NCI-H1105 treated with DMSO at 0.1 percent for 48 hours (cell line): ENCODE measurements around the gene HSPBP1.
"Not testable (repeated sequence)": the region's sequence is repeated elsewhere in the genome, so short reads cannot be mapped to it uniquely, and the experiment has no call there.

ENCODE experiments used
- DNase-seq: peaks from one replicate; lab custom pipeline; 2025; lab: John Stamatoyannopoulos, UW

The HSPBP1 gene, protein sequence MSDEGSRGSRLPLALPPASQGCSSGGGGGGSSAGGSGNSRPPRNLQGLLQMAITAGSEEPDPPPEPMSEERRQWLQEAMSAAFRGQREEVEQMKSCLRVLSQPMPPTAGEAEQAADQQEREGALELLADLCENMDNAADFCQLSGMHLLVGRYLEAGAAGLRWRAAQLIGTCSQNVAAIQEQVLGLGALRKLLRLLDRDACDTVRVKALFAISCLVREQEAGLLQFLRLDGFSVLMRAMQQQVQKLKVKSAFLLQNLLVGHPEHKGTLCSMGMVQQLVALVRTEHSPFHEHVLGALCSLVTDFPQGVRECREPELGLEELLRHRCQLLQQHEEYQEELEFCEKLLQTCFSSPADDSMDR

DNA sequence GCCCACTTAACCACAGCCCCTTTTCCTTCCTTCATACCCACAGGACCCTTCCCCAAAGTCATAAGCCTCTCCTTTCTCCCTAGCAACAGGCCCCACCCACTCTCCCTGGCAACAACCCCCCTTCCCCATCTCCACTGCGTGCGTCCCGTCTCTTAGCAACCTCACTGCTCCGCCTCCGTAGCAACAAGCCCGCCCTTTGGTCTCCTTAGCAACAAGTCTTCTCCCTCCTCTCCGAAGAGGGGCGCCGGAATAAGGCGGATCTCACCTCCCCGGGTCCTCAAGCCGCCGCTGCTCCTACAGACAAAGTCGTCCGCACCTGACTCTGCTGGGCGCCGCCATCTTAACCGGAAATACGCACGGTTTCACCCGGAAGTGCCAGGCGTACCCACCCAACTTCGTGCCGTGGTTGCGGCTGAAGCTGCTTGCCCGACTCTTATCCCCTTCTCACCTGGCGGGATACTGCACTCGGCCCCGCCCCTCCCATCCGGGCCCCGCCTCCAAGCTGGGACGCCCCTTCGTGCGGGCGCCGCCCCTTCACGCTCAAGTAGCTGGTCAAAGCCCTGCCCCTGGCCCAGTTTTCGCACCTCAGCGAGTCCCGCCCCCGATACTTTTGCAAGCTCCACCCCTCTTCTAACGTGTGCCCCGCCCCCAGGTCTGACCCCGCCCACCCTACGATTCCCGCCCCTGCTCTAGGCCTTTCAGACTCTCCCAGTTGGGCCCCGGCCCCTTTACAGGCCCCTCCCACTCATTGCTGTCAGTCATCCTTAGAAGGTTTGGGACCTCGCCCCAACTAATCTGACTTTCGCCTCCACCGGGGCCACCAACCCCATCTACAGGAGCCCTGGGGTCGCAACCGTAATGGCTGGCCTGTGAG lies at the start of gene HSPBP1:
TSS of gene HSPBP1 (minus strand) at position 341 of the 874 bp plus-strand sequence. CDS start 502 bp downstream, outside the sequence.
- peak; percentile 98 for DNase-seq

DNA sequence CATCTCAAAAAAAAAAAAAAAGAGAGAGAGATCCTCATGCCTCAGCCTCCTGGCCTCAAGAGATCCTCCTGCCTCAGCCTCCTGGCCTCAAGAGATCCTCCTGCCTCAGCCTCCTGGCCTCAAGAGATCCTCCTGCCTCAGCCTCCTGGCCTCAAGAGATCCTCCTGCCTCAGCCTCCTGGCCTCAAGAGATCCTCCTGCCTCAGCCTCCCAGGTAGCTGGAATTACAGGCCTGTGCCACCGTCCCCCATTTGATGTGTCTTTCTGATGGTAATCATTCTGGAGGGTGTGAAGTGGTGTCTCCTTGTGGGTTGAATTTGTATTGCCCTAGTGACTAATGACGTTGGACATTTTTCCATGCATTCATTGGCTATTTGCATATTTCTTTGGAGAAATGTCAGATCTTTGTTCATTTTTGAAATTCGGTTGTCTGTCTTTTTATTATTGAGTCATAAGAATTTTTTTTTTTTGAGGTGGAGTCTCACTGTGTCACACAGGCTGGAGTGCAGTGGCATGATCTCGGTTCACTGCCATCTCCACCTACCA lies 48.9 kb upstream of the HSPBP1 start:
- not testable (repeated sequence) for DNase-seq

DNA sequence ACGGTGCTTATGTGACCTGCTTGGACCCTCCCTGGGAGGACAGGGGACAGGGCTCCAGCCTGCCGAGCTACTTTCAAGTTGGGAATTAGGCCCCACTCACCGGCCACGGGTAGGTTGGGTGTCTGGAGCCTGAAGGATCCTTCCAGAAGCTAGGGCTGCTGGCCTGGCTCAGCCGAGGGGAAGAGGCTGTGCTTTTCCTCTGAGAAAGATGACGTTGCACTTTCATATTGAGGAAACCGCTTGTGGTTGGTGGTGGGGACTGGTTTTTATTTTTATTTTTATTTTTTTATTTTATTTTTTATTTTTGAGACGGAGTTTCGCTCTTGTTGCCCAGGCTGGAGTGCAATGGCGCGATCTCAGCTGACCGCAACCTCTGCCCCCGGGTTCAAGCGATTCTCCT lies 45.3 kb upstream of the HSPBP1 start, which contains the start of gene TMEM150B:
TSS of gene TMEM150B (minus strand) at position 170 of the 400 bp plus-strand sequence. CDS start 4,305 bp downstream, outside the sequence.
- no peak for DNase-seq

DNA sequence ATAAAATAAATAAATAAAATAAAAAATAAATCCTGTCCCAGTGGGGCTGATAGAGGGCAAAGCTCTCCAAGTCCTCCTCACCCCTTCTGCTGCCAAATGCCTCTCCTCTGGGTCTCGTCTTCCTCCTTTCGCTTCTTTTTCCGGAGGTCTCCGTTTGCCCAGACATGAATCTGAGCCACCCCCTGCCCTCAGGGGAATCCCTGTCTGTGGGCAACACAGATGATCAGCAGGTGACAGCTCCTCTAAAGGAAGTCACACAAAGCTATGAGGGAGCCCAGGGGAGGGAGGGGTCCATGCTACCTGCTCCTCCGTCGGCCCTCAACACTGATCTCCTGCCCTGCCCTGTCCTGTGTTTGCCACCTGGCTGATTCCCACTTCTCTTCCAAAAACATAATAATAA lies 44.8 kb upstream of the HSPBP1 start:
- no peak for DNase-seq

DNA sequence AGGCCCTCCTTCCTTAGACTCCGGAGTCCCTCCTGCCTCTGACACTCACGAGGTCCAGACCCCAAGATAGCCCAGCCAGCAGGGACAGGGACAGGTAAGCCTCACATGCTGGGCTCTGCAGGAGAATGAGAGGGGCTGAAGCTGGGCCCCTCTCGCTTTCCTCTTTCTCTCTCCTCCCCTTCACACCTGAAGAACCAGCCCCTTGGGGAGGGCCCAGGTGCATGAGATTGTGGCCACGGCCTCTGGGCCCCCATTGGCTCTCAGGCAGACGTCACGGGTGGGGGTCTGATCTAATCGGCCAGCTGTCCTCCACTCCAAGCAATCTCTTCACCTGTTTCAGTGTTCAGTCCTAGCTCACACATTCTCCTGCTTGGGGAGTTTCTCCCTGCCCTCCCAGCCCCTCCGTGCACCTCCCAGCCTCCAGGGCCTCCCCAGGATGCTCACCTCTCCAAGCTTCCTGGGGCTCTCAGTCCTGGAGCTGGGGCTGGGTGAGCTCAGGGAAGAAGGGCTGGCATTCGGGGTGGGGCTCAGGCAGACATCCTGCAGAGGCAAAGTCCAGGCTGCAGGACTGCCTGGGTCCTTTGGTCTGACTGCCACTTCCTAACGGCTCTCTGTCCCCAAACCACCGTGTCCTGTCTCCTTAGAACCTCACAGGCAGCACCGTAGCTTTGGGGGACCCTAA lies 42.4 kb upstream of the HSPBP1 start:
- no peak for DNase-seq

DNA sequence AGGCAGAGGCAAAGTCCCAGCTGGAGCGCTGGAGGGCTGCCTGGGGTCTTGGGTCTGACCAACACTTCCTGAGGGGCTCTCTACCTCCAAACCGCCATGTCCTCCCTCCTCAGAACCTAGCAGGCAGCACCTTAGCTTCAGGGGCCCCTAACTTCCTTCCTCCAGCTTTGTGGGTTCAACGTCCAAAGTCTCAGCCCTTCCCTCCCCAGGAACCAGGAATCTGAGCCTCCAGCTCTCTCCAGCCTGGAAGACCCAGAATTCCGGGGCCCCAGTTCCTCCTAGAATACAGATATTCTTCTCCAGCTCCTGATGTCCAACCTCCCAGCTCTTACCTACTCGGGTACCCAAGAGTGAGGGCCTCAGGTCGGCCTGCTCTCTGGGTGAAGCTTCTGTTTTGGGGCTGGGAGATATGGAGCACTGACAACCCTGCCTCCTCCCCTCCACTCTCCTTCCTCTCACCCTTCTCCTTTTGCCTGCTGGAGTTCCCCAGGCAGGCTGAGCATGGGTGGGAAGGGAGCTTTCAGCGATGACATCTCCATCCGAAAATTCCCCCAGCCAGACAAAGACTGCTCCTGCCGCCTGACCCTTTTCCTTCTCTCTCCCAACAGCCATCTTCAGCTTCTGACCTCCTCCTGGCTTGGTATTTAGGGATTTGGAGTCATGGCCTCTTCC lies 41.7 kb upstream of the HSPBP1 start:
- no peak for DNase-seq

DNA sequence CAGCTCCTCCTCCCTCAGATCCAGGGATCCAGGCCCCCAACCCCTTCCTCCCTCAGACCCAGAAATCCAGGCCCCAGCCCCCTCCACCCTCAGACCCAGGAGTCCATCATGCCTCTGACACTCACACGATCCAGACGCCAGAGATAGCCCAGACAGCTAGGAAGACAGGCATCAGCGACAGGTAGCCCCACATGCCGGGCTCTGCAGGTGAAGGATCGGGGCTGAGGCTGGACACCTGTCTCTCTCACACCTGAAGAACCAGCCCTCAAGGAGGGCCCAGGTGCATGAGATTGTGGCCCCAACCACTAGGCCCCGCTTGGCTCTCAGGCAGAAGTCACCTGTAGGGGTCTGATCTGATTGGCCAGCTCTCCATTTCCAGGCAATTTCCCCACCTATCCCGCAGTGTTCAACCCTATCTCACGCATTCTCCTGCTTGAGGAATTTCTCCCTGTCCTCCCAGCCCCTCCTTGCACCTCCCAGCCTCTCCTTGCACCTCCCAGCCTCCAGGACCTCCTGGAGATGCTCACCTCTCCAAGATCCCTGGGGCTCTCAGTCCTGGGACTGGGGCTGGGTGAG lies 41.0 kb upstream of the HSPBP1 start:
- DNase-seq, result no peak

DNA sequence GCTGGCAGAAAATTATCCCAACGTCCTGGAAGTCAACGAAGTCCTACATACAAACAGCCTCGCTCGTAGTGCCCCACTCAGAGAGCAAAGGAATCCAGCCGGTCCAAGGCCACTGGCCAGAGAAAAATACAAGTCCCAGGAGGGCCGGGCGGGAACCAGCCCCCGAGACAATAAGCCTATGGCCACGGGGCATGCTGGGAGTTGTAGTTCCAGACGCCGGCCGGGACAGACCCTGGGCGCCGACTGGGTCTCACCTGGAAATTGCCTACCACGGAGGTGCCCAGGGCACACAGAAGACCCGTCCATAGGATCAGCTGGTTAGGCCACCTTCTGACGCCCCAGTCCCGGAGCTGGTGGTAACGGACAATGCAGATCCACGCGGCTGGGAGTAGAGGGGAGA lies 39.9 kb upstream of the HSPBP1 start:
- DNase-seq, result no peak

DNA sequence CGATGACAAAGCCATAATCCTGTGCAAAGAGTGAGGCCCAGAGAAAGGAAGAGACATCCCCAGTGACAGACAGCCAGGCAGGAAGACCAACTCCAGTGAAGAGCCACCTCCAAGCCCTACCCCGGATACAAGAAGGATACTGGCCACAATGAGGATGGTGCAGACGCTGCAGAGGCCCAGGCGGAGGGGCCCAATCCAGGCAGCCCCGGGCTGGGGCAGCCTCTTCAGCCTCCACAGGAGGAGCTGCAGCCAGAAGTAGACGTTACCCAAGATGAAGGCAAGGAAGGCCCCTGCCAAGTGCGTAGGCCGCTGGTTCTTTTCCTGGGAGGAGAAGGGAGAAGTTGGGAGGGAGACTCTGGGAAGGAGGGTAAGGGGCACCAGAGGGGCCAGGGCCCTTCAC lies 36.7 kb upstream of the HSPBP1 start:
- no peak for DNase-seq

DNA sequence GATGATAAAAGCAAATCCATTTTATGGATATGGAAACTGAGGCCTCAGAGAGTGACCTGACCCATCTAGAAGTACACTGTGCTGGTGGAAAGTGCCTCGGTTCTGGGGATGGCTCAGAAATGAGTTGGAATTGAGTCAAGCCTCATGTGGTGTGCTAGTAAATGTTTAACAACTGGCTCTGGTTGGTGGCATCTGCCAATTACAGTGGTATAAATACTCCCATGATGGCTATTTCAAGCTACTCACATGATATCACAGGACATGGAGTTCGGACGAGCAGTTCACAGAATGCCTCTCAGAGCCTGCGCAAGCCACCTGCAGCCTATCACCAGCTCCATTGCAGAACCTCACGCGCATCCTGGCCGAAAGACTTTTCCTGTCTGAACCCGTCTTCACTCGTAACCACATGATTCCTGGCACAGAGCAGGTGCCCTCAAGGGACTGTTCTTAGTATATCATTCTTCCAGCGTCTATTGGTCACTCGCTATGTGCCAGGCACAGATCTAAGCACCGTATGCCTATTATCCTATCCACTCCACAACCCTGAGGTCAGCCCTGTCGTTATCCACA lies 36.1 kb upstream of the HSPBP1 start:
- DNase-seq, result no peak

DNA sequence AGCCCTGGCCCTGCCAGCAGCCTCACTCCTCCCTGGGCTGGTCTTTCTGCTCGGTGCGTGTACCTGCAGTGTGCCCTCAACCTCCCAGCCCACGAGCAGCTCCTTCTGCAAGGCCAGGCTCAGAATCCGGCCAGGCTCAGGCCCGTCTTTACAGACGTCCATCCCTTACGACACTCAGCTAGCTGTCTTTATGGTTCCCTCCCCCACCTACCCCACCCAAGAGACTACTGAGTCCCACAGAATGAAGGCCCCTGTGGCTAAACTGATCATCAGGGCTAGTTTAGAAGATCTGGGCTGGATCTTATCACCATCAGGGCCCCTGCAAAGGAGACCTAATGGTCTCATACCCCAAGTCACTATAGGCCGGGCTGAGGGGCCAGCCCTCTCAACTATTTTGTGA lies 34.5 kb upstream of the HSPBP1 start:
- no peak for DNase-seq

DNA sequence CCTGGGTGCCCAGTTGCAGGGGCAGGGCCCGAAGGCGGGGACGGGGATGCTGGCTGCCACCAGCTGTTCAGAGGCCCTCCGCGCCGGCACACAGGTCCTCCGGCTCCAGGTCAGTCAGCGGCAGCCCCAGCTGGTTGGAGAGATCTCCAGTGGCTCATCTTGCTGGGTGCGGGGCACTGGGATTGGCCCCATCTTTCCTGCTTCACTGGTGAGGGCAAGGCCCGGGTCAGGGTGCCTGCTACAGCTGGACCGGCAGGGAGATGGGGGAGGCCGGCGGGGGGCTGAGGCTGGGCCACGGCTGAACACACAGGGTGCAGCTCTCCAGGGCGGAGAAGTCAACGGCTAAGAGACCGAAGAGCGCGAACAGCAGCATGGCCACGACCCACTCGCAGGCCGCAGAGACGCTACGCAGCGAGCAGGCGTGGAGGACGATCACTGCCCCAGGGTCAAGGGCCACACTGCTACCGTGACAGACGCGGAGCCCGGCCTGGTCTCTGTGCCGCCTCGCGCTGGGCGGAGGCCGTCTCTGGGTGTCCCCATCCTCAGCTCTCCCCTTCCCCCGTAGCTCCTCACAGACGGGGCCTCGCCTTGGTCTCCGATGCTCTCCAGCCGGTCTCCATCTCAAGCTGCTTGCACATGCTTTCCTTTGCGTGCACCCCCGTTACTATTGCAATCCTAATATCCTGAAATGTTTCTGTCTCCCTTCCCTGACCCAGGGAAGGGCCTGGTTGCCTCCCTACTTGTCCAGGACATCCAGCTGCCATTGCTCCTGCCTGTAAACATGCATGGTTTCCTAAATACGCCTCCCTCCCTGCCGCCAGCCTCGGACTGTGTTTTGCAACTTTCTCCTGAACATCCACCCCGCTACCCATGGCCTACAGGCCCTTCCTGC lies 33.0 kb upstream of the HSPBP1 start:
- DNase-seq, result no peak

DNA sequence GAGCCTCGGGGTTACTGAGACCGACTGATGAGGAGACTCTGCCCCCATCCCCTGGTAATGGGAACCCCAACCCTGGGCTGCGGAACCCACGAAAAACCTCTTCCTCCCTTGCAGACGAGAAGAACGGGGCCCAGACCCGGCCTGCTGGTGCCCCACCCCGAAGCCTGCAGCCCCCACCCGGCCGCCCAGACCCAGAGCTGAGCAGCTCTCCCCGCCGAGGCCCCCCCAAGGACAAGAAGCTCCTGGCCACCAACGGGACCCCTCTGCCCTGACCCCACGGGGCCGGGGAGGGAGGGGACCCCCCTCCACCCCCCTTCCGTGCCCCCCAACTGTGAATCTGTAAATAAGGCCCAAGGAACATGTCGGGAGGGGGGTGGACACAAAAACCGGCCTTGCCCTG lies 31.9 kb upstream of the HSPBP1 start:
- DNase-seq, result no peak

DNA sequence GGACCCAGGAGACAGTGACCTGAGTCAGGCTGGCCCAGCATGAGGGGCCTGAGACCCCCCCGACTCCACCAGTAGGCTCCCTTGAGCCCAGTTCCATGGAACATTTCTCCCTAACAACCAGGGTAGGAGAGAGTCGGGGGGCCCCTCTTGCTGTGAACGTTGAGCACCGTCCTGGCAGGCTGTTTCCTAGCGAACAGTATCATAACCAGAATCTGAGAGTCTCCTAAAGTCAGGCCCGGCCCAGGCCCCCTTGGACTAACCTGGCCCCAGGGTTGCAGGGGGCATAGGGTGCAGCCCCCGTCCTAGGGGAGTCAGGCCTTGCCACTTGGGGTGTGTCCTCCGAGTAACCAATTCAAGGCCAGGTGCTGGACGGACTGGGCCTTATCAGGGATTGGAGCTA lies 31.5 kb upstream of the HSPBP1 start:
- DNase-seq, result no peak

DNA sequence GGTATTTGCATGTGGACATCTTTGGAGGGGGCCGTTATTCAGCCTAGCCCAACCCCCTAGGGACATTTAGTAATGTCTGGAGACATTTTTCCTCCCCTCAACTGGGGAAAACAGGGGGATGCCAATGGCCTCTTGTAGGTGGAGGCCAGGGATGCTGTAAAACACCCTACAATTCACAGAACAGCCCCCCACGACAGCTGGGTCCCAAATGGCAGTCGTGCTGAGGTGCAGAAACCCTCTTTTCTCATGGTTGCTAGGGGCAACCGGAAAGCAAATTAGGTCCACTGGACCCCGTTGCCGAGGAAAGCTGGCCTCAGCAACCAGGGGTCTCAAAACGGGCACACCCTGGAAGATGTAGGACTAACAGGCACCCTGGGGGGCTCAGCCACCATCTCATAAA lies 30.6 kb upstream of the HSPBP1 start:
- DNase-seq, result no peak

DNA sequence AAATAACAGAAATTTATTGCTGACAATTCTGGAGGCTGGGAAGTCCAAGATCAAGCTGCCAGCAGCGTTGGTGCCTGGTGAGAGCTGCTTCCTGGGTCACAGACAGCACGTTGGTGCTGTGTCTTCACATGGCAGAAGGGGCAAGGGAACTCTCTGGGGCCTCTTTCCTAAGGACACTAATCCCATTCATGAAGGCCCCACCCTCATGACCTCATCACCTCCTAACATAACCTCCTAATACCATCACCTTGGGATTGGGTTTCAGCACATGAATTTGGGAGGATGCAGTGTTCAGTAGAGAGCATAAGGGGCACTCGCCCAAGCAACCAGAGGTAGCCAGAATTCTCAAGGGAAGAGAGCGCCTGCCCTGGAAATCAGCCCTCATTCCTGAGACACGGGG lies 29.5 kb upstream of the HSPBP1 start:
- DNase-seq, result no peak

DNA sequence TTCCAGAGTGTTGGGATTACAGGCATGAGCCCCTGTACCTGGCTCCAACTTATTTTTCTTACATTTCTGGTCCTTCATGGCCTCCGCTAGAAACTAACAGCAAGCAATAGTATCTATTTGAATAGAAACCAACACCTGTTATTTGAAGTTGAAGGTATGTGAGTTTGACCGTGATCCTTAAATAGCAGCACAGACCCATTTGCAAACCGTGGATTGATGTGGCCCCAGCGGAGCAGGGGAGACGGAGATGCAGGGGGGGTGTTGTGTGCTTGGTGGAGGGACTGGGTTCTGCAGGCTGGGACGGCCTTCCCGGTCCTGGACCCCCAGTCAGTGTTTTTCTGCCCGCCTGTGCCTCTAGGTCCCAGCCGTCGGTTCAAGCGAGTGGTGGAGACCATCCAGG lies 28.4 kb upstream of the HSPBP1 start:
- no peak for DNase-seq

DNA sequence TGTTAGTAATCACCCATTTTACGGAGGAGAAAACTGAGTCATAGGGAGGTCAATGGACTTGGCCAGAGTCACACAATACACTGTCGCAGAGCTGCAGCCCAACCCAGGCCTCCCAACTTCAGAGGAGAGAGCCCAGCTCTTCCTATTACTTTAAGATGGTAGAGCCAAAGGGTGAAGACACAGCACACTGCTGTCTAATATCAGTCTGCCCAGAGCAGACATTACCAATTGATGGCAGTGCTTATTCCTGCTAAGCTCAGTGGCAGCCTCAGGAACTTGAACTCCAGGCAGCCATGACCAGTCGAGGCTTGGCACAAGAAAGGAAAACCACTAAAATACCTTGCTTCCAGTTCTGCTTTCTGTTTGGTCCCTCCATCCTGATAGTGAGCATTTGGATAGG lies 26.8 kb upstream of the HSPBP1 start:
- no peak for DNase-seq

DNA sequence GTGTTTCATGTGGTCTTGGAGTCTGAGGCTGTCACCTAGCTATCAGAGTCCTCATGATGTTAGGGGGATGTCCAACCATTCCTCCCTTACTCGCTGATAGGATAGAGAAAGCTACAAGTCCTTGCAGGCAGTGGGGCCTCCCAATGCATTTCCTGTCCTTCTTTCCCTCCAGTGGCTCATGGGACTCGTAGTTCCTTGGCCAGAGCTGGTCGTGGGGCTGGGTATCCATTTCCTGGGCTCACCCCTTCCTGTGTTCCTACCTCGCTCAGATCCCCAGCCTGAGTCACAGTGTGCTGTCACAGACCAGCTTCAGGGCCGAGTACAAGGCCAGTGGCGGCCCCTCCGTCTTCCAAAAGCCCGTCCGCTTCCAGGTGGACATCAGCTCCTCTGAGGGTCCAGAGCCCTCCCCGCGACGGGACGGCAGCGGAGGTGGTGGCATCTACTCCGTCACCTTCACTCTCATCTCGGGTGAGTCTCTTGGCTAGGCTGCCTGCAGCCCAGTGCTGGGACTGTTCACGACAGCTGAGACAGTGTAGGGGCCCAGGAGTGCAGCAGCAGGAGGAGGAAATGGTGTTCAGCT lies 26.2 kb upstream of the HSPBP1 start:
- DNase-seq, result no peak

DNA sequence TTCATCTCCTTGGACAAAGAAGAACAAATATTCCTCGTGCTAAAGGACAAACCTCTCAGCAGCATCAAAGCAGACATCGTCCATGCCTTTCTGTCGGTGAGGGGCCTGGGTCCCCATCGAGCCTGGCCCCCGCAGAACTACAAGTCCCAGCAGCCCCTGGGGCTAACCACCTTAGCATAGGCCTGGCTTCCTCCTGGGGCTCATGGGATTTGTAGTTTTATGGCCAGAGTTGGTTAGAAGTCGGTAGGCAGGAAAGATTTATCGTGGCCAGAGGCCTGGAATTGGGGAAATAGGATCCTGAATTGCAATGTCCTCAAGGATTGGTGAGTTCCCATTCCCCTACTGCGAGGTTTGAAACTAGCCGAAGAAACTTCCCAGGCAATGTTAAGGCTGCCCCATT lies 25.6 kb upstream of the HSPBP1 start:
- peak; percentile 17 for DNase-seq
